ENCODE measurements around the gene TSPEAR. TPM values are rescaled to one million over a fixed set of nuclear protein-coding genes. Genes with fewer than 3 reads are reported as not detected.
"Not testable (repeated sequence)": the region's sequence is repeated elsewhere in the genome, so short reads cannot be mapped to it uniquely, and the experiment has no call there.

TSPEAR gene
- total RNA-seq, 1 donor from 2014 or later, result 0.15 TPM

- no peak for DNase-seq (ENCODE audit: low spot score)
- TF ChIP-seq, protein P1, sequence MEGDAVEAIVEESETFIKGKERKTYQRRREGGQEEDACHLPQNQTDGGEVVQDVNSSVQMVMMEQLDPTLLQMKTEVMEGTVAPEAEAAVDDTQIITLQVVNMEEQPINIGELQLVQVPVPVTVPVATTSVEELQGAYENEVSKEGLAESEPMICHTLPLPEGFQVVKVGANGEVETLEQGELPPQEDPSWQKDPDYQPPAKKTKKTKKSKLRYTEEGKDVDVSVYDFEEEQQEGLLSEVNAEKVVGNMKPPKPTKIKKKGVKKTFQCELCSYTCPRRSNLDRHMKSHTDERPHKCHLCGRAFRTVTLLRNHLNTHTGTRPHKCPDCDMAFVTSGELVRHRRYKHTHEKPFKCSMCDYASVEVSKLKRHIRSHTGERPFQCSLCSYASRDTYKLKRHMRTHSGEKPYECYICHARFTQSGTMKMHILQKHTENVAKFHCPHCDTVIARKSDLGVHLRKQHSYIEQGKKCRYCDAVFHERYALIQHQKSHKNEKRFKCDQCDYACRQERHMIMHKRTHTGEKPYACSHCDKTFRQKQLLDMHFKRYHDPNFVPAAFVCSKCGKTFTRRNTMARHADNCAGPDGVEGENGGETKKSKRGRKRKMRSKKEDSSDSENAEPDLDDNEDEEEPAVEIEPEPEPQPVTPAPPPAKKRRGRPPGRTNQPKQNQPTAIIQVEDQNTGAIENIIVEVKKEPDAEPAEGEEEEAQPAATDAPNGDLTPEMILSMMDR (IDR thresholded peaks at IDR 0.05), result no peak
These were observed 61.8 kb downstream of the TSPEAR start for GRCh38 chr21:44649521-44650100.

GRCh38 chr21:44648557-44649311 lies 62.6 kb downstream of the TSPEAR start:
- Mint-ChIP-seq H3K36me3 (ENCODE audit: low read depth) (peaks cover 6% of the 10 kb centered on the region), H3K27ac (ENCODE audit: unreplicated experiment) (no peak overlapping the region)
- no peak for DNase-seq (ENCODE audit: low spot score)

More at GRCh38 chr21:44649521-44650100, 61.8 kb downstream of the TSPEAR start:
- Mint-ChIP-seq H3K36me3 (ENCODE audit: low read depth) (peaks cover 6% of the 10 kb centered on the region), H3K4me1 (ENCODE audit: low read depth) (no peaks in the 10 kb centered on the region), H3K4me3 (ENCODE audit: unreplicated experiment) (no peak overlapping the region), H3K9me3 (ENCODE audit: low read depth) (peaks cover 5% of the 10 kb centered on the region), H3K27ac (ENCODE audit: unreplicated experiment) (no peak overlapping the region), H3K27me3 (ENCODE audit: low read depth) (peaks cover 29% of the 10 kb centered on the region)

DNA sequence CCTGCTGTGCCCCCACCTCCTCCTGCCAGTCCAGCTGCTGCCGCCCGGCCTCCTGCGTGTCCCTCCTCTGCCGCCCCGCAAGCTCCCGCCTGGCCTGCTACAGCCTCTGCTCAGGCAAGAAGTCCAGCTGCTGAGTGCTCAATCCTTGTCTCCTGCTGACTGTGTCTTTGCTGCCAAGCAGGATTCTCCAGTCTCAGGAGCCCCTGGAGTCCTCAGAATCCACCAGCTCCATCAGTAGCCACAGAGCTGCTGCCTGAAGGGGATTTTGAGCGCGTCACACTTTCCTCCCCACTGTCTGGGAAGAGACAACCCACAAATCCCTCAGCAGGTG lies 64.2 kb downstream of the TSPEAR start:
- peaks cover 6% of the 10 kb centered on the region for H3K36me3 Mint-ChIP-seq (ENCODE audit: low read depth)
- TF ChIP-seq, protein P1 (IDR thresholded peaks at IDR 0.05), result no peak
- no peak for DNase-seq (ENCODE audit: low spot score)
- no peak overlapping the region for H3K4me3 Mint-ChIP-seq (ENCODE audit: unreplicated experiment)
- H3K27ac Mint-ChIP-seq (ENCODE audit: unreplicated experiment), result no peak overlapping the region
- H3K27me3 Mint-ChIP-seq (ENCODE audit: low read depth), result peaks cover 22% of the 10 kb centered on the region
- H3K4me1 Mint-ChIP-seq (ENCODE audit: low read depth), result no peaks in the 10 kb centered on the region
- peaks cover 26% of the 10 kb centered on the region for H3K9me3 Mint-ChIP-seq (ENCODE audit: low read depth)

More at GRCh38 chr21:44648557-44649311, 62.6 kb downstream of the TSPEAR start:
- peaks cover 14% of the 10 kb centered on the region for H3K9me3 Mint-ChIP-seq (ENCODE audit: low read depth)
- TF ChIP-seq, protein P1 (IDR thresholded peaks at IDR 0.05), result no peak
- no peak overlapping the region for H3K4me3 Mint-ChIP-seq (ENCODE audit: unreplicated experiment)
- H3K4me1 Mint-ChIP-seq (ENCODE audit: low read depth), result no peaks in the 10 kb centered on the region
- H3K27me3 Mint-ChIP-seq (ENCODE audit: low read depth), result peaks cover 26% of the 10 kb centered on the region

DNA sequence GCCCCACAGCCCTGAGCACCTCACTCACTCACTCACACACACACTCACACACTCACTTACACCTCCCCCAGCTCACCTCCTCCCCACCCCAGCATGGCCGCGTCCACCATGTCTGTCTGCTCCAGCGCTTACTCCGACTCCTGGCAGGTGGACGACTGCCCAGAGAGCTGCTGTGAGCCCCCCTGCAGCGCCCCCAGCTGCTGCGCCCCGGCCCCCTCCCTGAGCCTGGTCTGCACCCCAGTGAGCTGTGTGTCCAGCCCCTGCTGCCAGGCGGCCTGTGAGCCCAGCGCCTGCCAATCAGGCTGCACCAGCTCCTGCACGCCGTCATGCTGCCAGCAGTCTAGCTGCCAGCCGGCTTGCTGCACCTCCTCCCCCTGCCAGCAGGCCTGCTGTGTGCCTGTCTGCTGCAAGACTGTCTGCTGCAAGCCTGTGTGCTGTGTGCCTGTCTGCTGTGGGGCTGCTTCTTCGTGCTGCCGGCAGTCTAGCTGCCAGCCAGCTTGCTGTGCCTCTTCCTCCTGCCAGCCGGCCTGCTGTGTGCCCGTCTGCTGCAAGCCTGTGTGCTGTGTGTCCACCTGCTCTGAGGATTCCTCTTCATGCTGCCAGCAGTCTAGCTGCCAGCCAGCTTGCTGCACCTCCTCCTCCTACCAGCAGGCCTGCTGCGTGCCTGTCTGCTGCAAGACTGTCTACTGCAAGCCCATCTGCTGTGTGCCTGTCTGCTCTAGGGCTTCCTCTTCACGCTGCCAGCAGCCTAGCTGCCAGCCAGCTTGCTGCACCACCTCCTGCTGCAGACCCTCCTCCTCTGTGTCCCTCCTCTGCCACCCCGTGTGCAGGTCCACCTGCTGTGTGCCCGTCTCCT lies 64.8 kb downstream of the TSPEAR start, which contains the start of gene KRTAP10-11:
Gene KRTAP10-11, plus strand, starts transcription at position 49 of the 856 bp plus-strand sequence. Its CDS starts 45 bp downstream, at position 94.
- not testable (repeated sequence) for DNase-seq (ENCODE audit: low spot score); H3K4me3 Mint-ChIP-seq (ENCODE audit: unreplicated experiment); H3K27ac Mint-ChIP-seq (ENCODE audit: unreplicated experiment); H3K36me3 Mint-ChIP-seq (ENCODE audit: low read depth); H3K4me1 Mint-ChIP-seq (ENCODE audit: low read depth)
- peaks cover 28% of the 10 kb centered on the region for H3K9me3 Mint-ChIP-seq (ENCODE audit: low read depth)
- H3K27me3 Mint-ChIP-seq (ENCODE audit: low read depth), result peaks cover 24% of the 10 kb centered on the region

- TF ChIP-seq, protein P1 (IDR thresholded peaks at IDR 0.05), result no peak
- peaks cover 30% of the 10 kb centered on the region for H3K27me3 Mint-ChIP-seq (ENCODE audit: low read depth)
- H3K9me3 Mint-ChIP-seq (ENCODE audit: low read depth), result peaks cover 36% of the 10 kb centered on the region
- H3K27ac Mint-ChIP-seq (ENCODE audit: unreplicated experiment), result no peak overlapping the region
- H3K4me1 Mint-ChIP-seq (ENCODE audit: low read depth), result no peaks in the 10 kb centered on the region
- DNase-seq (ENCODE audit: low spot score), result no peak
- H3K4me3 Mint-ChIP-seq (ENCODE audit: unreplicated experiment), result no peak overlapping the region
- peaks cover 6% of the 10 kb centered on the region for H3K36me3 Mint-ChIP-seq (ENCODE audit: low read depth)
These were observed 66.5 kb downstream of the TSPEAR start for GRCh38 chr21:44644878-44645277.

All from chondrocyte (in vitro differentiated cells).